ENCODE data around the gene ALOXE3. TPM values are rescaled to one million over a fixed set of nuclear protein-coding genes. Genes with fewer than 3 reads are reported as not detected.

The ALOXE3 gene
- total and polyA plus RNA-seq, 2 of the 8 experiments (the other 6 are each of a cell fraction or from before 2014, with no cell fraction given) = 0.26 TPM; not detected in 1

DNA sequence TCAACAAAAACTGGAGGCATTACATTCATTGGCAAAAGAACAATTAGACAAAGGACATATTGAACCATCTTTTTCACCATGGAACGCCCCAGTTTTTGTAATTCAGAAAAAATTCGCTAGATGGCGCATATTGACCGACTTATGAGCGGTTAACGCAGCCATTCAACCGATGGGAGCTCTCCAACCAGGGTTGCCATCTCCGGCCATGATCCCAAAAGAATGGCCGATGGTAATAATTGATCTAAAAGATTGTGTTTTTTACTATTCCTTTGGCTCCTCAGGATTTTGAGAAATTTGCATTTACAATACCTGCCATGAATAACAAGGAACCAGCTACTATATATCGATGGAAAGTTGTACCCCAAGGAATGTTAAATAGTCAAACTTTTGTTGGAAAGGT lies 58.0 kb downstream of the ALOXE3 start:
- H3K36me3 ChIP-seq (ENCODE audit: control insufficient read depth in 2 of 4, insufficient read depth in 4 of 4, low read length in 3 of 4) = no peaks in the 10 kb centered on the region
- no peak overlapping the region for H3K56ac ChIP-seq (replicated peaks; ENCODE audit: insufficient read length, low read depth, low read length)
- H2AFZ ChIP-seq (ENCODE audit: low read length) = no peak overlapping the region
- no peak overlapping the region for H2AK5ac ChIP-seq (ENCODE audit: low read depth, low read length)
- no peaks in the 10 kb centered on the region for H3K79me1 ChIP-seq (ENCODE audit: low read depth, low read length)
- no peak overlapping the region for H2BK120ac ChIP-seq (replicated peaks; ENCODE audit: low read depth, low read length)
- peak in 1 of 2 experiments; percentile 79 for DNase-seq (ENCODE audit: low read depth in 1 of 2, low spot score in 2 of 2)
- H2BK20ac ChIP-seq (ENCODE audit: low read length) = no peak overlapping the region
- H2BK12ac ChIP-seq (ENCODE audit: low read depth, low read length) = no peak overlapping the region
- no peak overlapping the region for H3K18ac ChIP-seq (ENCODE audit: extremely low read depth, low read length)
- no peaks in the 10 kb centered on the region for H3K79me2 ChIP-seq (ENCODE audit: control insufficient read depth in 1 of 2, insufficient read depth in 2 of 2, low read length in 2 of 2)
- H4K8ac ChIP-seq (ENCODE audit: extremely low read depth, insufficient read depth, low read length) = no peak overlapping the region
- no peak overlapping the region for H2BK15ac ChIP-seq (ENCODE audit: low read length)
- peak overlapping the region; percentile 54 for H4K91ac ChIP-seq (replicated peaks; ENCODE audit: insufficient read length, low read length)
- no peak overlapping the region for H3K9ac ChIP-seq (replicated peaks in 1 of 4; ENCODE audit: extremely low read depth in 1 of 4, low read depth in 3 of 4, low read length in 3 of 4)
- H3K4me2 ChIP-seq (ENCODE audit: insufficient read depth in 1 of 2, low read depth in 2 of 2, low read length in 2 of 2) = no peak overlapping the region
- FAIRE-seq = peak; percentile 87
- no peak overlapping the region for H3K4me3 ChIP-seq (ENCODE audit: extremely low read depth in 1 of 4, insufficient read depth in 2 of 4, low read depth in 3 of 4, low read length in 4 of 4)
- H3K27ac ChIP-seq (ENCODE audit: low read depth, low read length) = no peak overlapping the region
- H4K5ac ChIP-seq (ENCODE audit: insufficient read length, low read depth, low read length) = no peak overlapping the region
- no peak overlapping the region for H3K4ac ChIP-seq (replicated peaks; ENCODE audit: insufficient read length, low read depth, low read length)
- no peak overlapping the region for H3K23ac ChIP-seq (ENCODE audit: insufficient read length)
- H3K4me1 ChIP-seq (replicated peaks in 1 of 4; ENCODE audit: control insufficient read depth in 3 of 4, insufficient read depth in 4 of 4, low read length in 3 of 4) = peaks cover 5 to 22% (median 14%) of the 10 kb centered on the region in 4 experiments
- CTCF ChIA-PET (ENCODE audit: partially characterized antibody) = interaction anchor here (0.6 to 11.6 kb wide), 40 partner anchors 13 to 317 kb away, joined by 3 to 270 read pairs (median 4); partner anchors contain the start of genes ALOX12B, ALOXE3, CTC1 and HES7
- H2BK5ac ChIP-seq (ENCODE audit: low read depth, low read length) = no peak overlapping the region
- H3K23me2 ChIP-seq (ENCODE audit: low read depth, low read length) = peaks cover 9% of the 10 kb centered on the region; the same call in 1 of the 2 replicates
- no peak overlapping the region for H3K14ac ChIP-seq (ENCODE audit: insufficient read length)
- POLR2A ChIA-PET (ENCODE audit: partially characterized antibody) = interaction anchor here (0.5 to 3.3 kb wide), 10 partner anchors 9 to 370 kb away, joined by 3 to 17 read pairs (median 3); no protein-coding TSS in a partner anchor
- H3K9me3 ChIP-seq (ENCODE audit: insufficient read depth in 2 of 2, low read depth in 1 of 2, low read length in 1 of 2) = no peaks in the 10 kb centered on the region
- peaks cover 5 to 24% (median 24%) of the 10 kb centered on the region in 4 experiments; a peak in 5 of 7 replicates for H3K27me3 ChIP-seq (replicated peaks in 1 of 4; ENCODE audit: control insufficient read depth in 3 of 4, extremely low read depth in 1 of 4, insufficient read depth in 3 of 4, low read length in 3 of 4)
- no peaks in the 10 kb centered on the region for H4K20me1 ChIP-seq (replicated peaks in 1 of 2; ENCODE audit: control insufficient read depth in 1 of 2, insufficient read depth in 2 of 2, low read length in 2 of 2)
- WGBS, 2 experiments (ENCODE audit: extremely low coverage in 1 of 2, insufficient coverage in 1 of 2, insufficient read length in 1 of 2, insufficient replicate concordance in 2 of 2, low coverage in 1 of 2, low lambda C conversion rate in 2 of 2, missing lambda C conversion rate in 1 of 2) = 18% methylated on average over 10 of the region's 10 CpGs; no CpG with 5 or more reads in 1 of the 2 experiments
- no peak for TF ChIP-seq RNF2 (IDR thresholded peaks at IDR 0.05; ENCODE audit: borderline replicate concordance, low read depth, low read length, missing control alignments, poor library complexity, severe bottlenecking)
- TF ChIP-seq CHD2 (IDR thresholded peaks at IDR 0.05; ENCODE audit: low read length) = no peak
- no peak for TF ChIP-seq SP1 (IDR thresholded peaks at IDR 0.05; ENCODE audit: low read depth, low read length)
- TF ChIP-seq FOSL1 (IDR thresholded peaks at IDR 0.05; ENCODE audit: insufficient read depth, low read depth, low read length) = no peak
- no peak for TF ChIP-seq SUZ12 (IDR thresholded peaks at IDR 0.05; ENCODE audit: low read length)
- no peak for TF ChIP-seq POLR2A (IDR thresholded peaks at IDR 0.05; ENCODE audit: control extremely low read depth in 1 of 2, low read depth in 2 of 2, low read length in 2 of 2)
- peak; percentile 91 to 94 for TF ChIP-seq RAD21 (IDR thresholded peaks at IDR 0.05 in 1 of 2, conservative IDR thresholded peaks at IDR 0.05 in 1 of 2; ENCODE audit: low read depth in 2 of 2, low read length in 2 of 2)
- no peak for TF ChIP-seq BACH1 (IDR thresholded peaks at IDR 0.05; ENCODE audit: low read length)
- no peak for TF ChIP-seq TEAD4 (IDR thresholded peaks at IDR 0.05; ENCODE audit: low read depth, low read length)
- no peak for TF ChIP-seq POU5F1 (IDR thresholded peaks at IDR 0.05; ENCODE audit: low read depth, low read length)
- TF ChIP-seq SIN3A (conservative IDR thresholded peaks at IDR 0.05 in 1 of 2, IDR thresholded peaks at IDR 0.05 in 1 of 2; ENCODE audit: low read depth in 1 of 2, low read length in 2 of 2) = 0 out of 4 replicates have a peak, but pooled peaks of 1 of the 2 experiments have one; percentile 29
- TF ChIP-seq MAFK (IDR thresholded peaks at IDR 0.05; ENCODE audit: low read depth, low read length) = no peak
- TF ChIP-seq KDM1A (IDR thresholded peaks at IDR 0.05; ENCODE audit: borderline replicate concordance, low read length) = no peak
- no peak for TF ChIP-seq JUND (IDR thresholded peaks at IDR 0.05; ENCODE audit: low read length)

All from H1 (cell line).